NCI-H774 (cell line): ENCODE results near the gene MBD3L3.
"Not testable (repeated sequence)": the region's sequence is repeated elsewhere in the genome, so short reads cannot be mapped to it uniquely, and the experiment has no call there.

Experiments
- DNase-seq: peaks from one replicate; lab custom pipeline; 2025; lab: John Stamatoyannopoulos, UW

MBD3L3 gene

DNA sequence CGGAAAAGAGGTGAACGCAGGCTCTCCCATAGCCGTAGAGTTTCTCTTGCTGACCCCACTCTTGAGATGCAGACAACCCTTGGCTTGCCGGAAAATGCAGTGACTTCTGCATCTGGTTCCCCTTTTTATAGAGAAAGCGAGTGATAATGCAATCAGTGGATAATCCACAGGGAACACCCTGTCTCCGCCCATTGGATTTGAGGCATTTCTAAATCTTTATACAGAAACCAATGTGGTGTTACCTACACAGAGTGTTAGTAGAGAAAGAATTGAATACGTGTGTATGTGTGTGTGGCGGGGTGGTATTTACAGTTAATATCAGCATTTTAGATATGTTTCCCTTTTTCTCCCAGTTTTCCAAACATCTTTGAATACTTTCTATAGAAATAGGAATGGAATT is at the start of gene MBD3L3:
TSS of gene MBD3L3 (minus strand) at position 101 of the 400 bp plus-strand sequence. CDS start at position 30, 71 bp downstream.
- not testable (repeated sequence) for DNase-seq

DNA sequence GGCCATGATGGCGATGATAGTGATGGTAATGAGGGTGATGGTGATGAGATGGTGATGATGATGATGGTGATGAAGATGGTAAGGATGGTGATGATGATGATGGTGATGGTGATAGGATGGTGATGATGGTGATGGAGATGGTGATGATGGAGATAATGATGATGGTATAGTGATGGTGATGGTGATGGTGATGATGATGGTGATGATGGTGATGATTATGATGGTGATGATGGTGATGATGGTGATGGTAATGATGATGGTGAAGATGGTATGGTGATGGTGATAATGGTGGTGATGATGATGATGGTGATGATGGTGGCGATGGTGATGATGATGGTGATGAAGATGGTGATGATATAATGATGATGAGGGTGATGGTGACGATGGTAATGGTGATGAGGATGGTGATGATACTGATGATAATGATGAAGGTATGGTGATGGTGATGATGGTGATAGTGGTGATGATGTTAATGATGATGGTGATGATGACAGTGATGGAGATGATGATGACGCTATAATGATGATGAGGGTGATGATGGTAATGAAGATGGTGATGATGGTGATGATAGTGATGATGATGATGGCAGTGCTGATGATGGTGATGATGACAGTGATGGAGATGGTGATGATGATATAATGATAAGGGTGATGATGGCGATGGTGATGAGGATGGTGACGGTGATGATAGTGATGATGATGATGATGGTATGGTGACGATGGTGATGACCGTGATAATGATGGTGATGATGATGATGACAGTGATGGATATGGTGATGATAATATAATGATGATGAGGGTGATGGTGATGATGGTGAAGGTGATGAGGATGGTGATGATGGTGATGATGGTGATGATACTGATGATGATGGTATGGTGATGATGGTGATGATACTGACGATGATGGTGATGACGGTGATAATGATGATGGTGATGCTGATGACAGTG is 48.5 kb upstream of the MBD3L3 start:
- DNase-seq, result no peak

DNA sequence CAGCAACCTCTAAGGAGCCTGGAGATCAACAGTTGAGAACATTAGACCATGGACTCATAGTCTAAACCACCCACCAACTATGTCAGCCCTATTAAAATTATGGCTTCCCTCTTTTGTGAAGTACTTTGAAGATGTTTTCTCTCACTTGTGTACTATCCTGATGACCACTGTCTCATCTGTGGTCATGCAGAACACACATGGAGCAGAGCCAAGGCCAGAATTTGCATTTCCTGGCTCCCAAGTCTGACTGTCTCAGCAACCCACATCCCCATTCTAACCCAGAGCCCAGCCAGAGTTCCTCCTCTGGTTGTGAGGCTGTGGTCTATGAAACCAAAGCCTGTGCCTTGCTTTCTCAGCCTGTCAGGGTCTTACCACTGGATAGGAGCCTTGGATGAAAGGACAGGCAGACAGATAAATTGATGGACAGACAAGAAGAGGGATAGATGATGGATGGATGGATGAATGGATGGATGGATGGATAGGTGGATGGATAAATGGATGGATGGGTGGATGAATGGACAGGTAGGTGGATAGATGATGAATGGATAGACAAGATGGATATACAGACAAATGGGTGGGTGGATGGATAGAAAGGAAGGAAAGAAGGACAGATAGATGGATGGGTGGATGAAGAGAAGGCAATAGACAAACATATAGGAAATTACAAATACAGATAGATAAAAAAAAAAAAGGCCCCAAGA is 46.4 kb upstream of the MBD3L3 start:
- no peak for DNase-seq

DNA sequence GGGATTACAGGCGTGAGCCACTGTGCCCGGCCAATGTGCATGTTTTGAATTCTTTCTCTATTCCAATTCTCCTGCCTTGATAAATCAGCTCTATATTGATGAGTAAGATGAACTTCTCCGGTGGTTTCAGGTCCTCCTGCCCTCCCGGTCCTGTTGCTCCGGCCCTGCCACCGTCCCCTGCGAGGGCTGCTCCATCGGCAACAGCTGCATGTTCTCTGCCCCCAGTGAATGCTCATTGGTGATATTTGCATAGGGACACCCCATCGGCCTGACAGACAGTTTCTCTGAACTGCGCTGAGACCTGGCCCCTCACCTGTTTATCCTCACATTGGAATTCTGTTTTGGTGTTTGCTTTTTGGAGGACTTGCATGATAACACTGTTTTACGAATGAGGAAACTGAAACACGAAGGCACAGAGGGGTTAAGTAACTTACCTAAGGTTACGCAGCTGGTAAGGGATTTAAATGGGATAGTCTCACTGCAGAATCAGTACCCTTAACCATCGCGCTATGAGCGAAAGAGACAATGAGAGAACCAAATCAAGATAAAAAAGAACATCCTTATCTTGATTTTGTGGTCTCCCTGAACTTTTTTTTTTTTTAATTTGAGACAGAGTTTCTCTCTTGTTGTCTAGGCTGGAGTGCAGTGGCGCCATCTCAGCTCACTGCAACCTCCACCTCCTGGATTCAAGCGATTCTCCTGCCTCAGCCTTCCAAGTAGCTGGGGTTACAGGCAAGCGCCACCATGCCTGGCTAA is 43.2 kb upstream of the MBD3L3 start:
- no peak for DNase-seq

DNA sequence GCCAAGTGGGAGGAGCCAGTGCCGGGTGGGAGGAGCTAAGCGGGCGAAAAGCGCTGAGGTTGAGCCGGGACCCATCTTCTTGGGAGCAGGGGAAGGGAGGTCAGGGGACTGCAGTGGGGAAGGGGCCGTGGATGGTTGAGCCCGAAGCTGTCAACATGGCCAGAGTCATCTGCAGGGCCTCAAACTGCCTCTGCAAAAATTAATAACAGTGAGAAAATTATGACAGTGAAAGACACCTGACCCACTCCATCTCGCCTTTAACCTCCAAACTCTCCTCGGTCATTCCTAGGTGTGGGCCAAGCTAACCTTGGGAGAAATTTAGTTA is 41.1 kb upstream of the MBD3L3 start:
- no peak for DNase-seq

DNA sequence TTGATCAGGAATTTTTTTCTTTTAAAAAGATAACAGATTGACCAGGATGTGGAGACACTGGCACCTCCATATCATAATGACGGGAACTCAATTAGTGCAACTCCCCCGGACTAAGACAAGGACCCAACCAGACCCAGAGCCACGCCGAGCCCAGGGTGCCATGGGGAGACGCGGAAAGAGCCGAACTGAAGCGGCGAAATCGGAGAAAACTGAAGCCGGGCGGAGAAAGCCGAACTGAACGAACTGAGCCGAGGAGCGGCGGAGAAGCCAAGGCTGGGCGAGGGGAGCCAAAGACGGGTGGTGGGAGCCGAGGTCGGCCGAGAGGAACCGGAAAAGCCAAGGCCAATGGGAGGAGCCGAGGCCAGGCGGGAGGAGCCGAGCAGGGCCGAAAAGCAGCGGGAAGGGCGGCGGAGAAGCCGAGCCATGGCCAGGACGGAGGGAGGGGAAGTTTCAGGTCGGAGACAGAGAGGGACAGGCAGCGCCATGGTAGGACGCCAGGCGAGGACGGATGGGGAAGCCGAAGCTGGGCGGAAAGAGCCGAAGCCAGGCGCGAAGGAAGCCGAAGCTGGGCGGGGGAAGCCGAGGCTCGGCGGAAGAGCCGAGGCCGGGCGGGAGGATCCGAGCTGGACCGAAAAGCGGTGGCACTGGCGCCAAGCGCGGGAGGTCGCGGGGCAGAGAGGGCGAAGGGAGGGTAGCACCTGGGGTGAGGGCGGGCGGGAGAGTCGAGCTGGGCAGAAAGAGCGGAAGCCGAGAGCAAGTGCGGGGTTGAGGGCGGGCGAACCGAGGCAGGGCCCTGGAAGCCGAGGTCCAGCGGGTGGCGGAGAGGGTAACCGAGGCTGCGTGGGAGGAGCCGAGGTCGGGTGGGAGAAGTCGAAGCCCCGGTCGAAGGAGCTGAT is 40.5 kb upstream of the MBD3L3 start:
- DNase-seq, result peak; percentile 93

DNA sequence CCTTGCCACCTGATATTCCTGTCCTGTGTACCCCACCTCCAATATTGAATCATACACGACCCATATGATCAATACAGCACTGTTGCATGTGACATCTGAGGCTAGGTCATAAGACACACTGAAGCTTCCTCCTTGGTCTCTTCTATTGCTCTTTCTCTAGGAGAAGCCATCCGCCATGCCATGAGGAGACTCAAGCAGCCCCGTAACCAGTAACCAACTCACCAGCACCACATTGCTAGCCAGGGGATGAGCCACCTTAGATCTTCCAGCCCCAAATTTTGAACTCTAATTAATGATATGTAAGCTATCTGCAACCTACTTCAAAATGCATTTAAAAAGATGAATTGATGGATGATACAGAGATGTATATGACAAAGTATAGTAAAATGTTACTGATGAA is 39.6 kb upstream of the MBD3L3 start:
- no peak for DNase-seq

DNA sequence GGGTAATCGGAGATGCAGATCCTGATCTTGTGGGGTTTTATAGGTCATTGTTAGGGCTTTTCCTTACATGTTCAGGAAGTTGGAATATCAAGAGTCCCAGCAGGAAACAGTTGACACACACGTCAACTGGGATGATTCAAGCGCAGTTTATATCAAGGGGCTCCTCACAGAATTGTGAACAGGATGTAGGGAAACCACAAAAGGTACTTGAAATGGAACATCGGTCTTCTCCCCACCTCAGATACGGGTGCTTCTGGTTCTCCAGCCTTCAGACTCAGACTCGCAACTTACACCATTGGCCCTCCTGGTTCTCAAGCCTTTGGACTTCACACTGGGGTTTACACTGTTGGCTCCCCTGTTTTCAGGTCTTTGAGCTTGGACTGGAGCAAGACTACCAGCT is 30.5 kb upstream of the MBD3L3 start:
- DNase-seq, result no peak

DNA sequence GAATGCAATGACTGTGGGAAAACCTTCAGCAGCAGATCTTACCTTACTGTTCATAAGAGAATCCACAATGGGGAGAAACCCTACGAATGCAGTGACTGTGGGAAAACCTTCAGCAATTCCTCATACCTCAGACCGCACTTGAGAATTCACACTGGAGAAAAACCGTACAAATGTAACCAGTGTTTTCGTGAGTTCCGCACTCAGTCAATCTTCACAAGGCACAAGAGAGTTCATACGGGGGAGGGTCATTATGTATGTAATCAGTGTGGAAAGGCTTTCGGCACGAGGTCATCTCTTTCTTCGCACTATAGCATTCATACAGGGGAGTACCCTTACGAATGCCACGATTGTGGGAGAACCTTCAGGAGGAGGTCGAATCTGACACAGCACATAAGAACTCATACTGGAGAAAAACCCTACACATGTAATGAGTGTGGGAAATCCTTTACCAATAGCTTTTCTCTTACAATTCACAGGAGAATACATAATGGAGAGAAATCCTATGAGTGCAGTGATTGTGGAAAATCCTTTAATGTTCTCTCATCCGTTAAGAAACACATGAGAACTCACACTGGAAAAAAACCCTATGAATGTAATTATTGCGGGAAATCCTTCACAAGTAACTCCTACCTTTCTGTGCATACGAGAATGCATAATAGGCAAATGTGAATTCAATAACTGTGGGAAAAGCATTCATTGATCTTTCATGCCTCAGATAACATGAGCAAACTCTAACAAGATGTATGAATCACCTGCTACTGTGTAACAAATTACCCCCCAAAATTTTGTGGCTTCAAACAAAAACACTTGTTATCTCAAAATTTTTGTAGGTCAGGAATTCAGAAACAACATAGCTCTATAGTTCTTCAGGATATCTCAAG is 24.8 kb upstream of the MBD3L3 start:
- DNase-seq, result no peak

DNA sequence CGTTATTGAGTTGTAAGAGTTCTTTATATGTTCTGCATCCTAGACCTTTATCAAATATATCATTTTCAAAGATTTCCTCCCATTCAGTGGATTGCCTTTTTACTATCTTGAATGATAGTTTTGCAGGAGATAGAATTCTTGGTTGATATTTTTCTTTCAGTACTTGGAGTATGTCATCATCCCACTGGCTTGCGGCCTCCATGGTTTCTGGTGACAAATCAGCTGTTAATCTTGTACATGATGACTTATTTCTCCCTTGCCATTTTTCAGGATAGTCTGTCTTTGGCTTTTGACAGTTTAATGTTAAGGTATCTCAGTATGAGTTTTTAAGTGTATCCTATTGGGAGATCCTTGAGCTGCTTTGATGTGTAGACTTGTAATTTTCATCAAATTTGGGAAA is 19.5 kb upstream of the MBD3L3 start:
- DNase-seq, result no peak

DNA sequence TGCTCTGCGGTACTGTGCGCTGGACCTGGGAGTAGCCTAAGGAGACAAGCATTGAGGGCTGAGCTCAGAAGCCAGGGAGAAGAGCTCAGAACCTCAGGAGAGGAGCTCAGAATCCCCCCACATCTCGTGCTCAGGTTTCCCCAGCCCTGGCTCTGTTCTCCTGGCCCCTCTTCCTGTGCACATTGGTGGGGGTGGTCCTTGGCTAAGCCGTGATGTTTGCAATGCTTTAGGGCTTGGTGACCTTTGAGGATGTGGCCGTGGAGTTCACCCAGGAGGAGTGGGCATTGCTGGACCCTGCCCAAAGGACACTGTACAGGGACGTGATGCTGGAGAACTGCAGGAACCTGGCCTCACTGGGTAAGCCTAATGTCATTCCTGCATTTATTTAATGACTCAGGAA is 17.7 kb upstream of the MBD3L3 start:
- no peak for DNase-seq

DNA sequence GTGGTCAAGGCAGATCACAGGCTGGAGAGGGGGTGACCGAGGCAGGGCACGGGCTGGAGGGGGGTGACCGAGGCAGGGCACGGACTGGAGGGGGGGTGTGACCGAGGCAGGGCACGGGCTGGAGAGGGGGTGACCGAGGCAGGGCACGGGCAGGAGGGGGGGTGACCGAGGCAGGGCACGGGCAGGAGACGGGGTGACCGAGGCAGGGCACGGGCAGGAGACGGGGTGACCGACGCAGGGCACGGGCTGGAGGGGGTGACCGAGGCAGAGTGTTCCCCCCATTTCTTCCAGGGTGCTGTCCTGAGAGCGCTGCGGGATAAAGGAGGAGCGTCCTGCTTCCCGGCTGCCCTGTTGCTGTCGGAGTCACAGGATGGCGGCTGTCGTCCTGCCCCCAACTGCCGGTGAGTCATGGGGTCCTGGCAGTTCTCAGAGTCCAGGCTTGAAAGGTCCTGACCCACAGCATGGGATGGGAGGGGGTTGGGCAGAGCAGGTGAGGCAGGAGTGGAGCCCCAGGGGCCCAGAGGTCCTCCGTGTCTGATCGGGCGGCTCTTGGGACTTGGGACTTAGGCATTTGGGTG is 16.3 kb upstream of the MBD3L3 start:
- no peak for DNase-seq

DNA sequence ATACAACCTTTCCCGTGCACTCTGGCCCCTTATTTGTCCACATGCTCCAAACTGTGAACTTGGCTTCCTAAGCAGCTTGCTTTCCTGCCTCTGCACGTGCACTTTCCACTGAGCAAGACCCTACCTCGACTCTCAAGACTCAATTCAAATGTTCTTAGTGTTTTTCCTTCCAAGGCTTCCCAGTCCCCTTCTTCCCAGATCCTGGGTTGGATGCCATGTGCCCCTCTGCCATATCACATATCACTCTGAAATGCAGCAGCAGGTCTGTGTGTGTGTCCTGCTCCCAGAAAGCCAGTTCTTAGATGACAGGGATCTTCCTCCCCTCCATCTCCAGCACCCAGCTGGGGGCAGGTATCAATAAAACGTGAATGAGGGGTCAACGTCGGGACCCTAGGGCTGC is 14.1 kb upstream of the MBD3L3 start:
- no peak for DNase-seq

DNA sequence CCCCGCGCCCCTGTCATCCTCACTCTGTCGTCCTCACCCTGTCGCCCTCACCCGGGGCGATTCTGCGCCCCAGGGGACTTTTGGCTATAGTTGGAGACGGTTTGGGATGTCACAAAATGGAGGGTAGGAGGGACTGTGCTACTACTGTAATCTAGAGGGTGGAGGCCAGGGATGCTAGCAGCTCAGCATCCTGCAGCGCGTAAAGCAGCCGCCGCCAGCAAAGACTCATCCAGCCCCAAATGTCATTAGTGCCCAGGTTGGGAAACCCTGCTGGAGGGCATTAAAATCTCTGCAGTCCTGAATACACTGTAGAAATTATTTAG is 11.4 kb upstream of the MBD3L3 start:
- no peak for DNase-seq

DNA sequence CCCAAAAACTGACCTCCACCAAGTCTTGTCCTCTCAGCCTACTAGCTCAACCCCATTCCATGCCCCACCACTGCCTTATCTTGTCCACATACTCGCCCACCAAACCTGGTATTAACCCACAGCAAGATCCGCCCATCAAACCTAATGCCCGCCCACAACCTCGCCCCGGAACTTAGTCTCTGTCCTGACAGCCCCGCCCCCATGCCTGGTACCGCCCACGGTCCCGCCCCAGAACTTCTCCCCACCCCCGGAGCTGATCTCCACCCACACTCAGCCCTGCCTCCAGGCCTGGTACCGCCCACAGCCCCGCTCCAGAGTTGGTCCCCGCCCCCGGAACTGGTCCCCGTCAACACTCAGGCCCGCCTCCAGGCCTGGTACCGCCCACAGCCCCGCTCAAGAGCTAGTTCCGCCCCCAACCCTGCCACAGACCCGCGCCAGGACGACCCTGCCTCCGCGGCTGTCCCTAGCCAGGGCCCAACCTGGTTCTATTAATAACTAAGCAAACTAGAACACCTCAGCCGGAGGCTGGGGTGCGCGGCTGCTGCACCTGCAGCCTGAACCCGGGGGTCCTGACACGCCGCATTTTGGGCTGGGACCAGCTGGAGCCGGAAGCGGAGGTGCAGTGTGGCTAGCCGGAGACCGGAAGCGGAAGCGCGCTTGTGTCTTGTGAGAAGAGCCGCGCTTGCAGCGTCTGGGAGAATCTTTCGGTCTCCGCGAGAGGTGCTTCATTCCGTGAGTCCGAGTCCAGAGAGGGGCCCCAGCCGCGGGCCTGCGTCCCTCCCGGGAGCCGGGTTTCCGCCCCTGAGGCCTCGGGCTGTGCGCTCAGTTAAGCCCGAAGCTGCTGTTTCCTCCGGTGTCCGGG is 10.8 kb upstream of the MBD3L3 start, which contains the start of gene ZNF557:
TSS of gene ZNF557 (plus strand) at position 662 of the 862 bp plus-strand sequence. CDS start 5,372 bp downstream, outside the sequence.
- peak; percentile 95 for DNase-seq

DNA sequence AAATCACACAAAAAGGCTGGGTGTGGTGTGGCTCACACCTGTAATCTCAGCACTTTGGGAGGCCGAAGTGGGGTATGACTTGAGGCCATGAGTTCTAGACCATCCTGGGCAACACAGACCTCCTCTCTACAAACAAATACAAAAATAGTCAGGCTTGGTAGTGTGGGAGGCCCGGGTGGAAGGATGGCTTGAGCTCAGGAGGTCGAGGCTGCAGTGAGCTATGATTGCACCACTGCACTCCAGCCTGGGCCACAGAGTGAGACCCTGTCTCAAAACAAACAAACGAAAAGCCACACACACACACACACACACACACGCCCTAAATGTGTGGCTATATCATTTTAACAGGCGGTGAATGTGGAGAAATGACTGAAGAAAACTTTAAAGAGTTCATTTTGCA is 10.1 kb upstream of the MBD3L3 start:
- no peak for DNase-seq

DNA sequence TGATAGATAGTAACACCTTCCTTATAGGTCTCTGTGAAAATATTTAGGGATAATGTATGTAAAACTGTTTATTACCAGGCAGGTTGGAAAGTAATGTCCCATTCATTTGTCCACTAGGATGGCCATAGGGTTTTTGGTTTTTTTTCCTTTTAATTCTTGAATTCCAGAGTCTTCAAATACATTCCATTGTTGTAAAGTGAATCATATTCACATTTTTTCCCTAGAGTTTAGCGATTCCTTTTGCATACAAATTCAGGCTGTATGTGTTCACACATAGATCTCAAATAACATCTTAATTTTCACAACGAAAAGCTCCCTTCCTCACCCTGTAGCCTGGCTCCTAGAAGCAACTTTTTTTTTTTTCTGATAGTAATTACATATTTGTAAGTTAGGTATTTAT is 9.2 kb upstream of the MBD3L3 start:
- no peak for DNase-seq

DNA sequence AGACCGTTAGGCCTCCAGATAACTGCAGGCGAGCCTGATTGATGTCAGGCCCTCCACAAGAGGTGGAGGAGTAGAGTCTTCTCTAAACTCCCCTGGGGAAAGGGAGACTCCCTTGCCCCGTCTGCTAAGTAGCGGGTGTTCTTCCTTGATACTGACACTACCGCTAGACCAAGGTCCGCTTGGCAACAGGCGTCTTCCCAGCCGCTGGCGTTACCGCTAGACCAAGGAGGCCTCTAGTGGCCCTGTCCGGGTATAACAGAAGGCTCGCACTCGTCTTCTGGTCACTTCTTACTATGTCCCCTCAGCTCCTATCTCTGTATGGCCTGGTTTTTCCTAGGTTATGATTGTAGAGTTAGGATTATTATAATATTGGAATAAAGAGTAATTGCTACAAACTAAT is 8.6 kb upstream of the MBD3L3 start:
- not testable (repeated sequence) for DNase-seq

DNA sequence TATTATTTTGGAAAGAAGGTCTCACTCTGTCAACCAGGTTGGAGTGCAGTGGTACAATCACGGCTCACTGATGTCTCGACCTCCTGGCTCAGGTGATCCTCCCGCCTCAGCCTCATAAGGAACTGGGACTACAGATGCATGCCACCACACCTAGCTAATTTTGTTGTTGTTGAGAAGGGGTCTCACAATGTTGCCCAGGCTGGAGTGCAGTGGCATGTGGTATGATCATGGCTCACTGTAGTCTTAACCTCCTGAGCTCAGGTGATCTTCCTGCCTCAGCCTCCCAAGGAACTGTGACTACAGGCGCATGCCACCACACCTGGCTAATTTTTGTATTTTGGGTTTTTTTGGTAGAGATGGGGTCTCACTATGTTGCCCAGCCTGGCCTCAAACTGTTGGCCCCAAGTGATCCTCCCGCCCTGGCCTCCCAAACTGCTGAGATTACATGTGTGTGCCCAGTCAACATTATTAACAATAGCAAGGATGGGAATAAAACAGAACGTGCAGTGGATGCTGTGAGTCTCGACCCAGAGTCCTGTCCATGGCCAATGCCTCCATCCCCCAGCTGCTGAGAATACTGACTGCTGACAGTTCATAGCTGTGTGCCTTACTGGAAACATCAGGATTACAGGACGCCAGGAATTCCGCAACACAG is 5.4 kb upstream of the MBD3L3 start:
- no peak for DNase-seq
